Neural progenitor cell (in vitro differentiated cells): ENCODE results near the gene NCKAP1.
"Not testable (repeated sequence)": the region's sequence is repeated elsewhere in the genome, so short reads cannot be mapped to it uniquely, and the experiment has no call there.

Source experiments
- CTCF ChIP-seq: fragments of 200-600 bp; sonication (generic); IDR thresholded peaks from 2 replicates; pipeline ENCODE4 v1.5.1; 2017; ENCODE audit warnings: antibody characterized with exemption, mild to moderate bottlenecking
- EZH2 ChIP-seq: fragments of 200-600 bp; sonication (generic); IDR thresholded peaks from 2 replicates; pipeline ENCODE4 v1.6.1; 2017; ENCODE audit warnings: antibody characterized with exemption, mild to moderate bottlenecking, moderate library complexity
- EZH2phosphoT487 ChIP-seq: fragments of 200-600 bp; sonication (generic); IDR thresholded peaks from 2 replicates; pipeline ENCODE4 v1.6.1; 2017; ENCODE audit warnings: antibody characterized with exemption

DNA sequence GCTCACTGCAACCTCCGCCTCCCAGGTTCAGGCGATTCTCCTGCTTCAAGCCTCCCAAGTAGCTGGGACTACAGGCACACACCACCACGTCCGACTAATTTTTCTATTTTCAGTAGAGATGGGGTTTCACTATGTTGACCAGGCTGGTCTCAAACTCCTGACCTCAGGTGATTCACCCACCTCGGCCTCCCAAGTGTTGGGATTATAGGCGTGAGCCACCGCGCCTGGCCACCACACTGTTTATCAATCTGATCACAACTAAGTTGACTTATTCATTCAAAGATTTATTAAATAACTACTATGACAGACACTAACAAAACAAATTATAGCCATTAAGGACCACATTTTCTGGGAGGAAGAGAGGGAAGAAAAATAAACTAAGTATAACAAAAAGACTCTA, 71.9 kb downstream of the NCKAP1 start:
- TF ChIP-seq EZH2phosphoT487, CTCF, EZH2: not testable (repeated sequence)
